UCSD-AML1 (cell line): ENCODE results near the gene FNDC7.
"Not testable (repeated sequence)": the region's sequence is repeated elsewhere in the genome, so short reads cannot be mapped to it uniquely, and the experiment has no call there.

Experiments
- DNase-seq: peaks from one replicate; lab custom pipeline; 2025; ENCODE audit not compliant: unreplicated experiment; lab: John Stamatoyannopoulos, UW

FNDC7 gene

GRCh38 chr1:108699375-108700332 lies 13.1 kb upstream of the FNDC7 start:
- no peak for DNase-seq

- no peak for DNase-seq
These were observed 11.4 kb upstream of the FNDC7 start for GRCh38 chr1:108701176-108701849.

GRCh38 chr1:108702109-108702508 lies 10.6 kb upstream of the FNDC7 start:
- not testable (repeated sequence) for DNase-seq

GRCh38 chr1:108703939-108704338 lies 8.8 kb upstream of the FNDC7 start:
- DNase-seq: no peak

GRCh38 chr1:108704496-108704895 lies 8.2 kb upstream of the FNDC7 start:
- DNase-seq: no peak

GRCh38 chr1:108706643-108707042 lies 6.1 kb upstream of the FNDC7 start:
- DNase-seq: no peak

- DNase-seq: peak; percentile 43
These were observed 3.7 kb upstream of the FNDC7 start for GRCh38 chr1:108708691-108709660.

- DNase-seq: no peak
These were observed 3.2 kb downstream of the FNDC7 start for GRCh38 chr1:108715932-108716331.

- DNase-seq: no peak
These were observed 3.9 kb downstream of the FNDC7 start for GRCh38 chr1:108716437-108717230.

GRCh38 chr1:108717774-108718316 lies 5.1 kb downstream of the FNDC7 start:
- no peak for DNase-seq

- DNase-seq: no peak
These were observed 6.4 kb downstream of the FNDC7 start for GRCh38 chr1:108718927-108719655.

- DNase-seq: no peak
These were observed 7.1 kb downstream of the FNDC7 start for GRCh38 chr1:108719656-108720435.

GRCh38 chr1:108722292-108722691 lies 9.6 kb downstream of the FNDC7 start:
- no peak for DNase-seq

- no peak for DNase-seq
These were observed 13.2 kb downstream of the FNDC7 start for GRCh38 chr1:108725906-108726305.

- no peak for DNase-seq
These were observed 15.7 kb downstream of the FNDC7 start for GRCh38 chr1:108728327-108728923.

GRCh38 chr1:108729481-108729880 lies 16.8 kb downstream of the FNDC7 start:
- no peak for DNase-seq

GRCh38 chr1:108732398-108732797 lies 19.7 kb downstream of the FNDC7 start:
- DNase-seq: no peak
